HEK293 (cell line): Measurements from ENCODE around the gene TFAP2B.

ENCODE experiments used
- CTCF ChIA-PET: fragments of 350-600 bp; formaldehyde crosslinking; extraction: SDS; loops from one replicate; lab custom pipeline; 2021; ENCODE audit warnings: antibody characterized with exemption; lab: Yijun Ruan, JAX
- POLR2A ChIA-PET: fragments of 300-600 bp; formaldehyde crosslinking; extraction: SDS; loops from one replicate; lab custom pipeline; 2020; ENCODE audit warnings: antibody characterized with exemption, inconsistent platforms; lab: Yijun Ruan, JAX
- H3K27ac ChIP-seq: fragments of 200-500 bp; sonication (Bioruptor generic); 2 replicates; pipeline ENCODE4 v1.5.1; 2014; ENCODE audit warnings: low read depth, low read length, control low read depth, inconsistent platforms; ENCODE audit errors: extremely low read depth
- H3K36me3 ChIP-seq, 2 experiments: fragments of 200-500 bp in 1 of 2; sonication (Bioruptor generic) in 1 of 2; 1 replicate in 1 of 2; 2 replicates in 1 of 2; pipeline ENCODE4 v1.5.1; 2014 to 2017; ENCODE audit warnings: inconsistent platforms in 2 of 2, low read length in 2 of 2; ENCODE audit not compliant: control insufficient read depth in 2 of 2, insufficient read depth in 1 of 2
- H3K4me1 ChIP-seq: fragments of 200-500 bp; sonication (Bioruptor generic); 2 replicates; pipeline ENCODE4 v1.5.1; 2014; ENCODE audit warnings: mild to moderate bottlenecking, low read length, inconsistent platforms; ENCODE audit not compliant: control insufficient read depth, insufficient read depth
- H3K4me3 ChIP-seq: 2 replicates; pipeline ENCODE4 v1.5.1; 2011; ENCODE audit warnings: low read depth, mild to moderate bottlenecking, control low read depth, low read length, moderate library complexity
- H3K9me3 ChIP-seq: fragments of 200-500 bp; sonication (Bioruptor generic); 2 replicates; pipeline ENCODE4 v1.5.1; 2014; ENCODE audit warnings: low read depth, low read length, inconsistent platforms; ENCODE audit not compliant: control insufficient read depth, insufficient read depth
- CTCF ChIP-seq: fragments of 450-650 bp; formaldehyde crosslinking; IDR thresholded peaks from 2 replicates; pipeline ENCODE4 v1.5.1; 2016; ENCODE audit warnings: missing biosample characterization, missing genetic modification characterization
- KLF1 ChIP-seq: fragments of 450-650 bp; formaldehyde crosslinking; IDR thresholded peaks from 2 replicates; pipeline ENCODE4 v1.5.1; 2016; ENCODE audit warnings: missing biosample characterization, missing genetic modification characterization
- OSR2 ChIP-seq: fragments of 450-650 bp; formaldehyde crosslinking; IDR thresholded peaks from 2 replicates; pipeline ENCODE4 v1.5.1; 2016; ENCODE audit warnings: missing biosample characterization, missing genetic modification characterization
- SCRT1 ChIP-seq: fragments of 450-650 bp; formaldehyde crosslinking; IDR thresholded peaks from 2 replicates; pipeline ENCODE4 v1.5.1; 2016; ENCODE audit warnings: missing biosample characterization, missing genetic modification characterization, borderline replicate concordance
- ZBTB26 ChIP-seq: fragments of 450-650 bp; formaldehyde crosslinking; optimal IDR thresholded peaks from 2 replicates; pipeline ENCODE3; 2016; ENCODE audit warnings: missing biosample characterization, mild to moderate bottlenecking, missing genetic modification characterization
- ZNF184 ChIP-seq: fragments of 450-650 bp; IDR thresholded peaks from 2 replicates; pipeline ENCODE4 v1.5.1; 2018; ENCODE audit warnings: missing biosample characterization, mild to moderate bottlenecking, missing genetic modification characterization
- ZNF23 ChIP-seq: fragments of 450-650 bp; formaldehyde crosslinking; IDR thresholded peaks from 2 replicates; pipeline ENCODE4 v1.5.1; 2016; ENCODE audit warnings: missing biosample characterization, missing genetic modification characterization, borderline replicate concordance
- ZNF302 ChIP-seq: fragments of 450-650 bp; formaldehyde crosslinking; IDR thresholded peaks from 2 replicates; pipeline ENCODE4 v1.5.1; 2016; ENCODE audit warnings: missing biosample characterization, missing genetic modification characterization, low read depth
- ZNF366 ChIP-seq: fragments of 450-650 bp; formaldehyde crosslinking; conservative IDR thresholded peaks from 2 replicates; pipeline ENCODE4 v1.5.1; 2016; ENCODE audit warnings: missing biosample characterization, missing genetic modification characterization
- ZNF37A ChIP-seq: fragments of 450-650 bp; IDR thresholded peaks from 2 replicates; pipeline ENCODE4 v1.5.1; 2018; ENCODE audit warnings: missing biosample characterization, missing genetic modification characterization
- ZNF404 ChIP-seq: fragments of 450-650 bp; formaldehyde crosslinking; IDR thresholded peaks from 2 replicates; pipeline ENCODE4 v1.5.1; 2017; ENCODE audit warnings: missing biosample characterization, missing genetic modification characterization
- ZNF416 ChIP-seq: fragments of 450-650 bp; formaldehyde crosslinking; IDR thresholded peaks from 2 replicates; pipeline ENCODE4 v1.5.1; 2016; ENCODE audit warnings: missing biosample characterization, missing genetic modification characterization
- ZNF514 ChIP-seq: fragments of 450-650 bp; formaldehyde crosslinking; IDR thresholded peaks from 2 replicates; pipeline ENCODE4 v1.5.1; 2016; ENCODE audit warnings: missing biosample characterization, missing genetic modification characterization
- ZNF548 ChIP-seq: fragments of 450-650 bp; formaldehyde crosslinking; IDR thresholded peaks from 2 replicates; pipeline ENCODE4 v1.5.1; 2016; ENCODE audit warnings: missing biosample characterization, missing genetic modification characterization
- ZNF560 ChIP-seq: fragments of 450-650 bp; formaldehyde crosslinking; IDR thresholded peaks from 2 replicates; pipeline ENCODE4 v1.5.1; 2017; ENCODE audit warnings: missing biosample characterization, missing genetic modification characterization, borderline replicate concordance
- ZNF639 ChIP-seq: fragments of 450-650 bp; formaldehyde crosslinking; IDR thresholded peaks from 2 replicates; pipeline ENCODE4 v1.5.1; 2016; ENCODE audit warnings: missing biosample characterization, missing genetic modification characterization
- ZNF654 ChIP-seq: fragments of 450-650 bp; formaldehyde crosslinking; IDR thresholded peaks from 2 replicates; pipeline ENCODE4 v1.5.1; 2016; ENCODE audit warnings: low read depth, missing biosample characterization, missing genetic modification characterization
- ZNF785 ChIP-seq: fragments of 450-650 bp; formaldehyde crosslinking; IDR thresholded peaks from 2 replicates; pipeline ENCODE4 v1.5.1; 2016; ENCODE audit warnings: missing biosample characterization, missing genetic modification characterization
- ZNF830 ChIP-seq: fragments of 450-650 bp; IDR thresholded peaks from 2 replicates; pipeline ENCODE4 v1.5.0; 2018; ENCODE audit warnings: missing biosample characterization, missing genetic modification characterization, low read depth, mild to moderate bottlenecking, moderate library complexity
- ZXDB ChIP-seq: fragments of 450-650 bp; formaldehyde crosslinking; IDR thresholded peaks from 2 replicates; pipeline ENCODE4 v1.5.1; 2016; ENCODE audit warnings: missing biosample characterization, missing genetic modification characterization

The TFAP2B gene

GRCh38 chr6:50819466-50819903 lies 814 bp downstream of the TFAP2B start (continued):
- no peak for TF ChIP-seq ZNF37A (tag by site-specific recombination)
- TF ChIP-seq ZNF416 (tag by site-specific recombination) = no peak

- ChIA-PET CTCF (interaction anchor here (0.6 to 0.7 kb wide), 2 partner anchors 1074 to 1244 kb away, joined by 3 to 4 read pairs; no protein-coding TSS in a partner anchor), POLR2A (no interaction called here)
- Histone ChIP-seq H3K4me3 (peak overlapping the region; percentile 13), H3K4me1 (no peaks in the 10 kb centered on the region), H3K9me3 (no peaks in the 10 kb centered on the region; the same call in 1 of the 2 replicates), H3K36me3 (no peaks in the 10 kb centered on the region), H3K27ac (no peak overlapping the region)
- TF ChIP-seq ZNF302 (tag by site-specific recombination) = no peak
- no peak for TF ChIP-seq ZNF548 (tag by site-specific recombination)
- TF ChIP-seq CTCF (tag by site-specific recombination) = no peak
- no peak for TF ChIP-seq ZNF514 (tag by site-specific recombination)
- TF ChIP-seq ZNF830 (tag by site-specific recombination) = no peak
- no peak for TF ChIP-seq ZNF184 (tag by site-specific recombination)
- no peak for TF ChIP-seq ZNF404 (tag by site-specific recombination)
- TF ChIP-seq ZNF560 (tag by site-specific recombination) = no peak
- TF ChIP-seq ZNF366 = no peak
- TF ChIP-seq ZBTB26 (tag by site-specific recombination) = no peak
- TF ChIP-seq OSR2 (tag by site-specific recombination) = no peak
- no peak for TF ChIP-seq ZNF23 (tag by site-specific recombination)
- no peak for TF ChIP-seq ZNF654
- TF ChIP-seq SCRT1 = no peak
Observed at GRCh38 chr6:50819904-50820868, 1.5 kb downstream of the TFAP2B start.

GRCh38 chr6:50820869-50821264 lies 2.2 kb downstream of the TFAP2B start:
- TF ChIP-seq SCRT1 = no peak
- TF ChIP-seq ZNF560 (tag by site-specific recombination) = no peak
- no peak for TF ChIP-seq ZXDB (tag by site-specific recombination)
- no peak for TF ChIP-seq ZNF639
- no peak for TF ChIP-seq ZNF785 (tag by site-specific recombination)
- TF ChIP-seq KLF1 (tag by site-specific recombination) = no peak
- TF ChIP-seq, all 188 proteins: peak for 0
- Histone ChIP-seq H3K36me3 (no peaks in the 10 kb centered on the region), H3K9me3 (no peaks in the 10 kb centered on the region; the same call in 1 of the 2 replicates), H3K4me3 (no peak overlapping the region), H3K4me1 (no peaks in the 10 kb centered on the region), H3K27ac (no peak overlapping the region)
- POLR2A ChIA-PET = no interaction called here
- CTCF ChIA-PET = interaction anchor here (0.6 to 0.7 kb wide), 2 partner anchors 1073 to 1244 kb away, joined by 3 to 4 read pairs; no protein-coding TSS in a partner anchor
